ENCODE measurements around the gene TBX3.
A peak's percentile ranks its signal among the peaks of the same experiment; 100 is the strongest.

TBX3 gene

GRCh38 chr12:114665411-114666260, 18.3 kb downstream of the TBX3 start:
- TF ChIP-seq SUZ12 (IDR thresholded peaks at IDR 0.05; ENCODE audit: extremely low read depth, insufficient read depth, insufficient read length) (peak; percentile 58), ZNF274 (IDR thresholded peaks at IDR 0.05; ENCODE audit: low read depth, low read length) (no peak)
- Histone ChIP-seq H3K27me3 (ENCODE audit: insufficient read depth, insufficient read length) (peaks cover 90% of the 10 kb centered on the region), H3K4me3 (ENCODE audit: insufficient read length, low read depth) (peak overlapping the region; percentile 27), H3K4me1 (ENCODE audit: insufficient read depth, insufficient read length) (peaks cover 8% of the 10 kb centered on the region), H3K9ac (ENCODE audit: insufficient read length, low read depth) (peak overlapping the region; percentile 65), H3K36me3 (ENCODE audit: insufficient read depth, insufficient read length, low read length) (no peaks in the 10 kb centered on the region), H3K9me3 (ENCODE audit: insufficient read depth, low read length) (no peaks in the 10 kb centered on the region)
- DNase-seq (ENCODE audit: low read depth, low spot score): no peak

- Histone ChIP-seq H3K9me3 (ENCODE audit: insufficient read depth, low read length) (no peaks in the 10 kb centered on the region), H3K4me3 (ENCODE audit: insufficient read length, low read depth) (peak overlapping the region; percentile 26), H3K36me3 (ENCODE audit: insufficient read depth, insufficient read length, low read length) (no peaks in the 10 kb centered on the region), H3K4me1 (ENCODE audit: insufficient read depth, insufficient read length) (peaks cover 8% of the 10 kb centered on the region), H3K9ac (ENCODE audit: insufficient read length, low read depth) (peak overlapping the region; percentile 53), H3K27me3 (ENCODE audit: insufficient read depth, insufficient read length) (peaks cover 90% of the 10 kb centered on the region)
- no peak for DNase-seq (ENCODE audit: low read depth, low spot score)
- no peak for TF ChIP-seq YY1 (IDR thresholded peaks at IDR 0.05; ENCODE audit: insufficient read depth, insufficient read length)
- TF ChIP-seq SUZ12 (IDR thresholded peaks at IDR 0.05; ENCODE audit: extremely low read depth, insufficient read depth, insufficient read length): no peak
- no peak for TF ChIP-seq ZNF274 (IDR thresholded peaks at IDR 0.05; ENCODE audit: low read depth, low read length)
These were observed 19.2 kb downstream of the TBX3 start for GRCh38 chr12:114664651-114665320.

- no peak for TF ChIP-seq SUZ12 (IDR thresholded peaks at IDR 0.05; ENCODE audit: extremely low read depth, insufficient read depth, insufficient read length)
- no peak for TF ChIP-seq YY1 (IDR thresholded peaks at IDR 0.05; ENCODE audit: insufficient read depth, insufficient read length)
- peaks cover 3% of the 10 kb centered on the region for H3K4me1 ChIP-seq (ENCODE audit: insufficient read depth, insufficient read length)
- no peaks in the 10 kb centered on the region for H3K9me3 ChIP-seq (ENCODE audit: insufficient read depth, low read length)
- H3K4me3 ChIP-seq (ENCODE audit: insufficient read length, low read depth): no peak overlapping the region
- peaks cover 90% of the 10 kb centered on the region for H3K27me3 ChIP-seq (ENCODE audit: insufficient read depth, insufficient read length)
- no peak for DNase-seq (ENCODE audit: low read depth, low spot score)
- no peak overlapping the region for H3K9ac ChIP-seq (ENCODE audit: insufficient read length, low read depth)
- no peaks in the 10 kb centered on the region for H3K36me3 ChIP-seq (ENCODE audit: insufficient read depth, insufficient read length, low read length)
These were observed 21.3 kb downstream of the TBX3 start for GRCh38 chr12:114662512-114663177.

GRCh38 chr12:114661245-114661644, 22.7 kb downstream of the TBX3 start:
- H3K9ac ChIP-seq (ENCODE audit: insufficient read length, low read depth): no peak overlapping the region
- H3K36me3 ChIP-seq (ENCODE audit: insufficient read depth, insufficient read length, low read length): no peaks in the 10 kb centered on the region
- H3K4me3 ChIP-seq (ENCODE audit: insufficient read length, low read depth): no peak overlapping the region
- peaks cover 2% of the 10 kb centered on the region for H3K4me1 ChIP-seq (ENCODE audit: insufficient read depth, insufficient read length)
- no peaks in the 10 kb centered on the region for H3K9me3 ChIP-seq (ENCODE audit: insufficient read depth, low read length)
- TF ChIP-seq YY1 (IDR thresholded peaks at IDR 0.05; ENCODE audit: insufficient read depth, insufficient read length): no peak
- no peak for TF ChIP-seq ZNF274 (IDR thresholded peaks at IDR 0.05; ENCODE audit: low read depth, low read length)
- no peak for TF ChIP-seq SUZ12 (IDR thresholded peaks at IDR 0.05; ENCODE audit: extremely low read depth, insufficient read depth, insufficient read length)
- DNase-seq (ENCODE audit: low read depth, low spot score): no peak
- peaks cover 80% of the 10 kb centered on the region for H3K27me3 ChIP-seq (ENCODE audit: insufficient read depth, insufficient read length)

- no peak overlapping the region for H3K9ac ChIP-seq (ENCODE audit: insufficient read length, low read depth)
- H3K9me3 ChIP-seq (ENCODE audit: insufficient read depth, low read length): no peaks in the 10 kb centered on the region
- H3K27me3 ChIP-seq (ENCODE audit: insufficient read depth, insufficient read length): peaks cover 80% of the 10 kb centered on the region
- no peak for TF ChIP-seq ZNF274 (IDR thresholded peaks at IDR 0.05; ENCODE audit: low read depth, low read length)
- no peak for TF ChIP-seq YY1 (IDR thresholded peaks at IDR 0.05; ENCODE audit: insufficient read depth, insufficient read length)
- no peak for TF ChIP-seq SUZ12 (IDR thresholded peaks at IDR 0.05; ENCODE audit: extremely low read depth, insufficient read depth, insufficient read length)
- DNase-seq (ENCODE audit: low read depth, low spot score): no peak
- H3K36me3 ChIP-seq (ENCODE audit: insufficient read depth, insufficient read length, low read length): no peaks in the 10 kb centered on the region
- H3K4me3 ChIP-seq (ENCODE audit: insufficient read length, low read depth): no peak overlapping the region
- H3K4me1 ChIP-seq (ENCODE audit: insufficient read depth, insufficient read length): peaks cover 5% of the 10 kb centered on the region
These were observed 24.9 kb downstream of the TBX3 start for GRCh38 chr12:114659084-114659483.

GRCh38 chr12:114658002-114658441, 26.0 kb downstream of the TBX3 start:
- no peak for DNase-seq (ENCODE audit: low read depth, low spot score)
- peaks cover 78% of the 10 kb centered on the region for H3K27me3 ChIP-seq (ENCODE audit: insufficient read depth, insufficient read length)
- H3K9me3 ChIP-seq (ENCODE audit: insufficient read depth, low read length): no peaks in the 10 kb centered on the region
- peaks cover 5% of the 10 kb centered on the region for H3K4me1 ChIP-seq (ENCODE audit: insufficient read depth, insufficient read length)
- H3K9ac ChIP-seq (ENCODE audit: insufficient read length, low read depth): no peak overlapping the region
- TF ChIP-seq SUZ12 (IDR thresholded peaks at IDR 0.05; ENCODE audit: extremely low read depth, insufficient read depth, insufficient read length) (no peak), ZNF274 (IDR thresholded peaks at IDR 0.05; ENCODE audit: low read depth, low read length) (no peak), YY1 (IDR thresholded peaks at IDR 0.05; ENCODE audit: insufficient read depth, insufficient read length) (no peak)
- H3K4me3 ChIP-seq (ENCODE audit: insufficient read length, low read depth): no peak overlapping the region
- no peaks in the 10 kb centered on the region for H3K36me3 ChIP-seq (ENCODE audit: insufficient read depth, insufficient read length, low read length)

GRCh38 chr12:114657597-114657920, 26.4 kb downstream of the TBX3 start:
- peaks cover 5% of the 10 kb centered on the region for H3K4me1 ChIP-seq (ENCODE audit: insufficient read depth, insufficient read length)
- DNase-seq (ENCODE audit: low read depth, low spot score): no peak
- no peak overlapping the region for H3K4me3 ChIP-seq (ENCODE audit: insufficient read length, low read depth)
- H3K9ac ChIP-seq (ENCODE audit: insufficient read length, low read depth): no peak overlapping the region
- no peaks in the 10 kb centered on the region for H3K9me3 ChIP-seq (ENCODE audit: insufficient read depth, low read length)
- no peak for TF ChIP-seq YY1 (IDR thresholded peaks at IDR 0.05; ENCODE audit: insufficient read depth, insufficient read length)
- TF ChIP-seq SUZ12 (IDR thresholded peaks at IDR 0.05; ENCODE audit: extremely low read depth, insufficient read depth, insufficient read length): no peak
- TF ChIP-seq ZNF274 (IDR thresholded peaks at IDR 0.05; ENCODE audit: low read depth, low read length): no peak
- no peaks in the 10 kb centered on the region for H3K36me3 ChIP-seq (ENCODE audit: insufficient read depth, insufficient read length, low read length)
- peaks cover 77% of the 10 kb centered on the region for H3K27me3 ChIP-seq (ENCODE audit: insufficient read depth, insufficient read length)

Measured in NT2/D1 (cell line).